Non-pigmented ciliary epithelial cell (primary cell): ENCODE data around the gene ECPAS.
"Not testable (repeated sequence)": the region's sequence is repeated elsewhere in the genome, so short reads cannot be mapped to it uniquely, and the experiment has no call there.

Experiments
- DNase-seq: peaks from one replicate; pipeline ENCODE4 v3.0.0-alpha.2; 2010; ENCODE audit warnings: low read depth

ECPAS gene

GRCh38 chr9:111411266-111411665 lies 72.9 kb downstream of the ECPAS start:
- no peak for DNase-seq

GRCh38 chr9:111407813-111408212 lies 76.4 kb downstream of the ECPAS start:
- no peak for DNase-seq

GRCh38 chr9:111405701-111406100 lies 78.5 kb downstream of the ECPAS start:
- no peak for DNase-seq

- DNase-seq: not testable (repeated sequence)
Observed at GRCh38 chr9:111401486-111401885, 82.7 kb downstream of the ECPAS start.

- no peak for DNase-seq
Observed at GRCh38 chr9:111400564-111400898, 83.7 kb downstream of the ECPAS start.

GRCh38 chr9:111399772-111400563 lies 84.2 kb downstream of the ECPAS start:
- no peak for DNase-seq

GRCh38 chr9:111399211-111399739 lies 84.9 kb downstream of the ECPAS start:
- DNase-seq: no peak

GRCh38 chr9:111393971-111394370 lies 90.2 kb downstream of the ECPAS start:
- DNase-seq: no peak

- no peak for DNase-seq
Observed at GRCh38 chr9:111389406-111389805, 94.8 kb downstream of the ECPAS start.

GRCh38 chr9:111386386-111386785 lies 97.8 kb downstream of the ECPAS start:
- DNase-seq: no peak

GRCh38 chr9:111381006-111381405 lies 103.2 kb downstream of the ECPAS start:
- no peak for DNase-seq

GRCh38 chr9:111375817-111376564 lies 108.2 kb downstream of the ECPAS start:
- no peak for DNase-seq

GRCh38 chr9:111375062-111375461 lies 109.1 kb downstream of the ECPAS start:
- DNase-seq: no peak

- no peak for DNase-seq
Observed at GRCh38 chr9:111372297-111372696, 111.9 kb downstream of the ECPAS start.

- DNase-seq: no peak
Observed at GRCh38 chr9:111366978-111367377, 117.2 kb downstream of the ECPAS start.

- DNase-seq: no peak
Observed at GRCh38 chr9:111362526-111362925, 121.7 kb downstream of the ECPAS start.

GRCh38 chr9:111360881-111361280 lies 123.3 kb downstream of the ECPAS start:
- no peak for DNase-seq

GRCh38 chr9:111356481-111357244 lies 127.5 kb downstream of the ECPAS start:
- peak; percentile 60 for DNase-seq

GRCh38 chr9:111352545-111352944 lies 131.6 kb downstream of the ECPAS start:
- DNase-seq: no peak

GRCh38 chr9:111350556-111350955 lies 133.6 kb downstream of the ECPAS start:
- no peak for DNase-seq

- DNase-seq: no peak
Observed at GRCh38 chr9:111349766-111350165, 134.4 kb downstream of the ECPAS start.

GRCh38 chr9:111348821-111349271 lies 135.3 kb downstream of the ECPAS start:
- no peak for DNase-seq
